Effector memory CD4-positive, alpha-beta T cell (primary cell): ENCODE results near the gene VASN.

Source experiments
- DNase-seq, 3 donors: peaks; one replicate each; pipeline ENCODE4 v3.0.0-alpha.2; 2020
- H3K27ac ChIP-seq: 2 replicates; pipeline ENCODE4 v1.7.0; 2013; ENCODE audit warnings: mild to moderate bottlenecking, low read length, moderate library complexity; ENCODE audit not compliant: insufficient read depth, poor library complexity, severe bottlenecking
- H3K27me3 ChIP-seq: replicated peaks from 2 replicates; pipeline ENCODE4 v1.7.0; 2013; ENCODE audit warnings: mild to moderate bottlenecking, low read length; ENCODE audit not compliant: insufficient read depth, control insufficient read depth, poor library complexity, severe bottlenecking
- H3K36me3 ChIP-seq: 2 replicates; pipeline ENCODE4 v1.7.0; 2013; ENCODE audit warnings: mild to moderate bottlenecking, low read length, moderate library complexity; ENCODE audit not compliant: control insufficient read depth, insufficient read depth
- H3K4me1 ChIP-seq: 2 replicates; pipeline ENCODE4 v1.7.0; 2013; ENCODE audit warnings: low read length, mild to moderate bottlenecking; ENCODE audit not compliant: control insufficient read depth, insufficient read depth, poor library complexity, severe bottlenecking
- H3K4me3 ChIP-seq: 2 replicates; pipeline ENCODE4 v1.7.0; 2013; ENCODE audit warnings: low read length, low read depth, mild to moderate bottlenecking; ENCODE audit not compliant: insufficient read depth, poor library complexity, severe bottlenecking
- H3K9me3 ChIP-seq: 2 replicates; pipeline ENCODE4 v1.7.0; 2013; ENCODE audit warnings: mild to moderate bottlenecking, low read length, moderate library complexity; ENCODE audit not compliant: control insufficient read depth

VASN gene

DNA sequence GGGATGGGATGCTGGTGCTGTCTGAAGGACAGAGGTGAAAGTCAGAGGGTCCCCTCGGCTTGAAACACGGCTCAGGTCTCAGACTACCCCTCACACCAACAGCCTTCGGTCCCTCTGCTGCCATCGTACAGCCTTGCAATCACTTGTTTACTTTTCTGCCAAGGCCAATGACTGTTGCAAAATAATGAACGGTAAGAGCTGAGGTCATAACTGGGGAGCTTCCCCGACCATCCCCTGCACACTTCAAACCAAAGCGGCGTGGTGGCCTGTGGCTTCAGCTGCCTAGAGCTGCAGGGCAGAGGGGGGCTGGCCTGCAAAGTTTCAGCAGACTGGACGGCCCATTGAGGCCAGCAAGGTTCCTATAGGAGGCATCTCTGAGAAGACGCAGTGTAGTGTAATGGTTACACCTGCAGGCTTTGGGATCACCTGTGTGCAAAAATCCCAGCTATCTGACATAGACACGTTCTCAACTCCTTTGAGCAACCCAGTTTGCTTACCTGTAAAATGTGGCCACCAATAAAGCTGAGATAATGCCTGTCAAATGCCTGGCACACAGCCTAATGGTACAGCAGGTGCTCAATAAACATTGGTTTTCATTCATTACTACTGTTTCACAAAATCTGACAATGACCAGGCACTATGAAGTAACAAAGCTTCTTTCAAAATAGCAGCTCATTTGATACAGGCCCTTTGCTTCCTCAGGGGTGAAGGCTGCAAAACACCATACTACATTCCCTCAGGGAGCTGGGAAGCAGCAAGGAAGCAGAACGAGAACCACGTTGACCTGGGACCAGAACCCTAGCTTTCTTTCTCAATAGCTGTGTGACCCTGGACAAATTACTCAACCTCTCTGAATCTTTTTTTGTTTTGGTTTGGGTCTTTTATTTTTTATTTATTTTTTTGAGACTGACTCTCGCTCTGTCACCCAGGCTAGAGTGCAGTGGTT is 25.5 kb upstream of the VASN start:
- Histone ChIP-seq H3K36me3 (peaks cover 5% of the 10 kb centered on the region), H3K4me3 (no peak overlapping the region), H3K27me3 (no peaks in the 10 kb centered on the region), H3K4me1 (peaks cover 9% of the 10 kb centered on the region), H3K27ac (no peak overlapping the region), H3K9me3 (no peaks in the 10 kb centered on the region)
- DNase-seq: no peak

- Histone ChIP-seq H3K27me3 (no peaks in the 10 kb centered on the region), H3K4me3 (no peak overlapping the region), H3K27ac (no peak overlapping the region), H3K9me3 (no peaks in the 10 kb centered on the region), H3K36me3 (peaks cover 5% of the 10 kb centered on the region), H3K4me1 (peaks cover 12% of the 10 kb centered on the region)
- no peak for DNase-seq
These were observed 24.6 kb upstream of the VASN start for GRCh38 chr16:4347010-4347409.

GRCh38 chr16:4347765-4348509 is 23.7 kb upstream of the VASN start:
- Histone ChIP-seq H3K9me3 (no peaks in the 10 kb centered on the region), H3K4me3 (no peak overlapping the region), H3K27me3 (no peaks in the 10 kb centered on the region), H3K36me3 (peaks cover 5% of the 10 kb centered on the region), H3K4me1 (peaks cover 12% of the 10 kb centered on the region), H3K27ac (no peak overlapping the region)
- DNase-seq: no peak

GRCh38 chr16:4349332-4349731 is 22.3 kb upstream of the VASN start:
- DNase-seq: no peak
- Histone ChIP-seq H3K36me3 (peaks cover 10% of the 10 kb centered on the region), H3K9me3 (no peaks in the 10 kb centered on the region), H3K4me1 (peaks cover 12% of the 10 kb centered on the region), H3K27ac (no peak overlapping the region), H3K4me3 (no peak overlapping the region), H3K27me3 (no peaks in the 10 kb centered on the region)

- no peaks in the 10 kb centered on the region for H3K27me3 ChIP-seq
- H3K9me3 ChIP-seq: no peaks in the 10 kb centered on the region
- peak overlapping the region; percentile 81 for H3K4me3 ChIP-seq
- peaks cover 20% of the 10 kb centered on the region for H3K36me3 ChIP-seq
- peaks cover 12% of the 10 kb centered on the region for H3K4me1 ChIP-seq
- DNase-seq: no peak
- H3K27ac ChIP-seq: peak overlapping the region; percentile 63
These were observed 21.3 kb upstream of the VASN start for GRCh38 chr16:4350365-4350786.

DNA sequence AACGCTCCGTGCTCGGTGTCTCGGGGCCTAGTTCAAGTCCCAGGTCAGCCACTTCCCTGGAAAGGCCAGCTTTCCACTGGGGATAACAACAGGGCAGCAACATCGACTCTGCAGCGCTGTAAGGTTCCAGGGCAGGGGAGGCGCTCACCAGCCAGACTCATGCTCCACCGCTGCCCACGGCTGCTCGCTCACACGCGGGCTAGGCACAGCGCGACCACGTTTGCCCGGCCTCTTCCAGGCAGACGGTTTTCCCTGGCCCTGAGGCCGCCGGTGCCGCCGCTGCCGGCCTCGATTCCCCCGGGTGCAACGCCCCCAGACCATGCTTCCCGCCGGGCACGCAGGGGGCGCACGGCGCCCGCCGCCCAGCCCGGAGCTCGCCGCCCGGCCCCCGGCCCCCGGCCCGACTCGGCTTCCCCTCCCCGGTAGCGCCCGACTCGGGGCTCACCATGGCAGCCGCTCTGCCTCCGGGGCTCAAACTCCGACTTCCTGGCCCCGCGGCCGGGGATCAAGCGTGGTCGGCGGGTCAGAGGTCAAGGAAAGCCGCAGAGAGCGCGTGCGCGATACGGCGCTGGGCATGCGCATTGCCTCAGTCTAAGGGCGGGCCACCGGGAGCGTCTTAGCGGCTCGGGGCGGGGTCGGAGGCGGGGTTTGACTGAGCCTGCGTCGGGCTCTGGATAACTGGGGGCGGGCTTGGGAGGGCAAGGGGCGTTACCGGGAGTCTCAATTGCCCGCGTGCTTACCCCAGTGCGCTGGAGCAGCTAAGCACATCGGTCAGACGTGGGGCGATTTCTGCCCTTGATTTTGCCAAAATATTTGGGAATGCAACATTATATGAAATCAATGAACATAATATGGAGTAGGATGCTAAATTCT is 20.6 kb upstream of the VASN start, which contains the start of gene PAM16:
Gene PAM16 (minus strand): TSS at position 535 of the 873 bp plus-strand sequence. CDS start 87 bp downstream, at position 448.
- H3K27me3 ChIP-seq: no peaks in the 10 kb centered on the region
- H3K4me3 ChIP-seq: peak within 1 kb of the TSS; percentile 81
- H3K9me3 ChIP-seq: no peaks in the 10 kb centered on the region
- H3K4me1 ChIP-seq: peaks cover 12% of the 10 kb centered on the region
- peaks cover 21% of the 10 kb centered on the region for H3K36me3 ChIP-seq
- DNase-seq: peak; percentile 94 to 97 (median 96)
- peak within 1 kb of the TSS; percentile 63 for H3K27ac ChIP-seq

DNA sequence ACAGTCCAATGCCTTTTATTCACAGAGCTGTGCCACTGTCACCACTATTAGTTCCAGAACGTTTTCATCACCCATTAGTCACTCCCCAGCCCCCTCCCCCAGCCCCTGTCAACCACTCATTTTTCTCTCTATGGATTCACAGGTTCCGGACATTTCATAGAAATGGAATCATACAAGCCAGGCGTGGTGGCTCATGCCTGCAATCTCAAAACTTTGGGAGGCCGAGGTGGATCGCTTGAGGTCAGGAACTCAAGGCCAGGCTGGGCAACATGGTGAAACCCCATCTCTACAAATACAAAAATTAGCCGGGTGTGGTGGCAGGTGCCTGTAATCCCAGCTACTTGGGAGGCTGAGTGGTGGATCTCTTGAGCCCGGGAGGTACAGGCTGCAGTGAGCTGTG is 19.8 kb upstream of the VASN start:
- peaks cover 21% of the 10 kb centered on the region for H3K36me3 ChIP-seq
- peaks cover 12% of the 10 kb centered on the region for H3K4me1 ChIP-seq
- no peak overlapping the region for H3K27ac ChIP-seq
- no peaks in the 10 kb centered on the region for H3K9me3 ChIP-seq
- no peak overlapping the region for H3K4me3 ChIP-seq
- H3K27me3 ChIP-seq: no peaks in the 10 kb centered on the region
- DNase-seq: no peak

- Histone ChIP-seq H3K27ac (no peak overlapping the region), H3K4me3 (no peak overlapping the region), H3K27me3 (no peaks in the 10 kb centered on the region), H3K36me3 (peaks cover 24% of the 10 kb centered on the region), H3K9me3 (no peaks in the 10 kb centered on the region), H3K4me1 (peaks cover 12% of the 10 kb centered on the region)
- no peak for DNase-seq
These were observed 18.8 kb upstream of the VASN start for GRCh38 chr16:4352843-4353242.

GRCh38 chr16:4353675-4354074 is 18.0 kb upstream of the VASN start:
- H3K27me3 ChIP-seq: no peaks in the 10 kb centered on the region
- DNase-seq: no peak
- H3K9me3 ChIP-seq: no peaks in the 10 kb centered on the region
- no peak overlapping the region for H3K27ac ChIP-seq
- H3K4me1 ChIP-seq: peaks cover 12% of the 10 kb centered on the region
- no peak overlapping the region for H3K4me3 ChIP-seq
- peaks cover 30% of the 10 kb centered on the region for H3K36me3 ChIP-seq
